OCI-LY7 (cell line): ENCODE measurements around the gene GRAP2.

Experiments
- EZH2phosphoT487 ChIP-seq: fragments of 200-600 bp; sonication (generic); IDR thresholded peaks from 2 replicates; pipeline ENCODE4 v1.6.1; 2018; ENCODE audit warnings: low read depth, borderline replicate concordance, mild to moderate bottlenecking, mixed run types, antibody characterized with exemption, low read length, moderate library complexity, mixed read lengths
- TF ChIP-seq, protein P1 (sequence below): fragments of 200-600 bp; sonication (generic); conservative IDR thresholded peaks from 2 replicates; pipeline ENCODE4 v1.5.1; 2014; ENCODE audit warnings: mild to moderate bottlenecking, antibody characterized with exemption, low read length, moderate library complexity, mixed read lengths

DNA sequence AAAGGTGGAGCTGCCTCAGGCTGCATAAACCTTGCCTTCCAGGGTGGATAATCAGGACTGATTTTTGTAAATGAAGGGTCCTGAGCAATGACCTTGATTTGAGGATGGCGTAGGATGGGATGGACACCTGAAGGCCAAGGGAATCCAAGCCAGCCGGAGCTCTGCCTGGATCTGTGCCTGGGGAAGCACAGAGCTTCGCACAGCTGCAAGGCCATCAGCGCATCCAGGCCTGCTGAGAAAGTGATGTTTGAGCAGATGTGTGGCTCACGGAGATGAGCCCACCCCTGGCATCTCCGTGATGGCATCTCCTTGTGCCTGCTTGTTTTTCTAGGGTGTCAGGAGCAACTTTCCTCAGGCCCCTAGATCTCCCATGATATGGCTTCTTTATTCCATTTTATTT is 117.2 kb downstream of the GRAP2 start:
- TF ChIP-seq, protein P1, sequence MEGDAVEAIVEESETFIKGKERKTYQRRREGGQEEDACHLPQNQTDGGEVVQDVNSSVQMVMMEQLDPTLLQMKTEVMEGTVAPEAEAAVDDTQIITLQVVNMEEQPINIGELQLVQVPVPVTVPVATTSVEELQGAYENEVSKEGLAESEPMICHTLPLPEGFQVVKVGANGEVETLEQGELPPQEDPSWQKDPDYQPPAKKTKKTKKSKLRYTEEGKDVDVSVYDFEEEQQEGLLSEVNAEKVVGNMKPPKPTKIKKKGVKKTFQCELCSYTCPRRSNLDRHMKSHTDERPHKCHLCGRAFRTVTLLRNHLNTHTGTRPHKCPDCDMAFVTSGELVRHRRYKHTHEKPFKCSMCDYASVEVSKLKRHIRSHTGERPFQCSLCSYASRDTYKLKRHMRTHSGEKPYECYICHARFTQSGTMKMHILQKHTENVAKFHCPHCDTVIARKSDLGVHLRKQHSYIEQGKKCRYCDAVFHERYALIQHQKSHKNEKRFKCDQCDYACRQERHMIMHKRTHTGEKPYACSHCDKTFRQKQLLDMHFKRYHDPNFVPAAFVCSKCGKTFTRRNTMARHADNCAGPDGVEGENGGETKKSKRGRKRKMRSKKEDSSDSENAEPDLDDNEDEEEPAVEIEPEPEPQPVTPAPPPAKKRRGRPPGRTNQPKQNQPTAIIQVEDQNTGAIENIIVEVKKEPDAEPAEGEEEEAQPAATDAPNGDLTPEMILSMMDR: no peak
- no peak for TF ChIP-seq EZH2phosphoT487
